GM06990 (cell line): ENCODE measurements around the gene VAPB.

ENCODE experiments used
- DNase-seq: peaks from one replicate; pipeline ENCODE4 v3.0.0-alpha.2; 2011; ENCODE audit not compliant: insufficient read length; ENCODE audit errors: extremely low read depth
- H3K27me3 ChIP-seq: replicated peaks from 2 replicates; pipeline ENCODE4 v1.6.0; 2011; ENCODE audit warnings: low read length; ENCODE audit not compliant: control insufficient read depth, insufficient read depth
- H3K36me3 ChIP-seq: 2 replicates; pipeline ENCODE4 v1.5.1; 2011; ENCODE audit warnings: low read length; ENCODE audit not compliant: control insufficient read depth, insufficient read depth
- H3K4me3 ChIP-seq: replicated peaks from 2 replicates; pipeline ENCODE4 v1.5.1; 2011; ENCODE audit warnings: low read depth, mild to moderate bottlenecking, control low read depth, low read length
- TF ChIP-seq, protein P1 (sequence below): IDR thresholded peaks from 2 replicates; pipeline ENCODE4 v1.5.1; 2011; ENCODE audit warnings: low read length, control low read depth, mild to moderate bottlenecking, inconsistent platforms; ENCODE audit not compliant: insufficient read depth, poor library complexity, severe bottlenecking

The VAPB gene

DNA sequence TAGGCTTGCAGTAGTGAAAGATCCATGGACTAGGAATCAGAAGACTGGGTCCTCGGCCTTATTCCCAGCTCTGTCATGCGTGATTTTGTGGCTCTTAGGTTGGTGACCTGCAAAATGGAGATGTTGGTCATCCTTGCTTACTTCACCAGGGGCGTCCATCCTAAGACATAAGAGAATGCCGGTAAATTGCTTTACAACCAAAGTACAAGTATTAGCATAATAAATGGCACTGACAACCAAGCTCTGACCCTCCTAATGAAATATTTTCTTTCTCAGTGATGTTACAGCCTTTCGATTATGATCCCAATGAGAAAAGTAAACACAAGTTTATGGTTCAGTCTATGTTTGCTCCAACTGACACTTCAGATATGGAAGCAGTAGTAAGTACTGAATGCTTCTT is 45.3 kb downstream of the VAPB start:
- no peak for DNase-seq
- Histone ChIP-seq H3K4me3 (no peak overlapping the region), H3K36me3 (no peaks in the 10 kb centered on the region; the same call in 1 of the 2 replicates), H3K27me3 (no peaks in the 10 kb centered on the region)
- TF ChIP-seq, protein P1, sequence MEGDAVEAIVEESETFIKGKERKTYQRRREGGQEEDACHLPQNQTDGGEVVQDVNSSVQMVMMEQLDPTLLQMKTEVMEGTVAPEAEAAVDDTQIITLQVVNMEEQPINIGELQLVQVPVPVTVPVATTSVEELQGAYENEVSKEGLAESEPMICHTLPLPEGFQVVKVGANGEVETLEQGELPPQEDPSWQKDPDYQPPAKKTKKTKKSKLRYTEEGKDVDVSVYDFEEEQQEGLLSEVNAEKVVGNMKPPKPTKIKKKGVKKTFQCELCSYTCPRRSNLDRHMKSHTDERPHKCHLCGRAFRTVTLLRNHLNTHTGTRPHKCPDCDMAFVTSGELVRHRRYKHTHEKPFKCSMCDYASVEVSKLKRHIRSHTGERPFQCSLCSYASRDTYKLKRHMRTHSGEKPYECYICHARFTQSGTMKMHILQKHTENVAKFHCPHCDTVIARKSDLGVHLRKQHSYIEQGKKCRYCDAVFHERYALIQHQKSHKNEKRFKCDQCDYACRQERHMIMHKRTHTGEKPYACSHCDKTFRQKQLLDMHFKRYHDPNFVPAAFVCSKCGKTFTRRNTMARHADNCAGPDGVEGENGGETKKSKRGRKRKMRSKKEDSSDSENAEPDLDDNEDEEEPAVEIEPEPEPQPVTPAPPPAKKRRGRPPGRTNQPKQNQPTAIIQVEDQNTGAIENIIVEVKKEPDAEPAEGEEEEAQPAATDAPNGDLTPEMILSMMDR: no peak

DNA sequence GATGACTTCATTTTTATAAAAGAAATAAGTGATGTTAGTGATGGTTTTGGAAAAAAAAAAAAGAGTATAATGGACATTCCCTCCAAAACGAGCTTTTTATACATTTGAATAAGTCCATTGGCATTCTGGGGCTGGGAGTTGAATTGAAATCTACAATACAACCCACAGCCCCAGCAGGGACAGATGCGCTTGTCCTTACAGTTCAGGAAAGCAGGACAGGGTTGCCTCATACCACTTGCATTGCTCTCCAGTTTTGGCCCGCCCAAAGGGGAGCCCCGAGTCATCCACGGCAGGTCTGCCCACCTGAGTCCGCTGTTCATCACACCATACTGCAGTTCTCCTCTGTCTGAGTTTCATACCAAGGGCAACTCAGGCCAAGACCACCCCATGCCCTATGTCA is 46.2 kb downstream of the VAPB start:
- Histone ChIP-seq H3K36me3 (no peaks in the 10 kb centered on the region; the same call in 1 of the 2 replicates), H3K4me3 (no peak overlapping the region)
- TF ChIP-seq, protein P1: no peak

DNA sequence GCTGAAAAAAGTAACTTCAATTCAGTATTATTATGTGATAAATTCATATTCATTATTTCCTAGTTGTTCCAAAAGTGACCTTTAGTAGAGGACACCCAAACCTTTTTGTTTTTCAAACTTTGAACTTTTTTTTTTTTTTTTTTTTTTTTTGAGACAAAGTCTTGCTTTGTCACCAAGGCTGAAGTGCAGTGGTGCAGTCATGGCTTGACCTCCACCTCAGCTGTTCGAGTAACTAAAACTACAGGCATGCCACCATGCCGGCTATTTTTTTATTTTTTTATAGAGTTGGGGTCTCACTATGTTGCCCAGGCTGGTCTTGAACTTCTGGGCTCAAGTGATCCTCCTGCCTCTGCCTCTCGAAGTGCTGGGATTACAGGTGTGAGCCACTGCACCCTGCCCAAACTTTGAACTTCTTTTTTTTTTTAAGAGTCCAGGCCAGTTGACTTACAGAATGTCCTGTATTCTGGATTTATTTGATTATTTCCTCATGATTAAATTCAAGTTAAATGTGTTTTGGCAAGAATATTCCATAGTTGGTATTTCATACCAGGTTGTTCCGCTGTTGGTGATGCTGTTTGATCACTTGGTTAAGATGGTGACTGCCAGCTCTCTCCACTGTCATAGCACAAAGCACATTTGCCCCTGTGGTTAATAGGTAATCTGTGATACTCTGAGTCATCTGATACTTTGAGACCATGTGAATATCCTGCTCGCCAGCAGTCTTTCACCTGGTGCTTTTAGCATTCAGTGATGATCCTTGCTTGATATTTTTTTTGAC is 48.0 kb downstream of the VAPB start:
- H3K4me3 ChIP-seq: no peak overlapping the region
- TF ChIP-seq, protein P1: no peak
- H3K36me3 ChIP-seq: peaks cover 2% of the 10 kb centered on the region; the same call in 1 of the 2 replicates
- no peak for DNase-seq
- no peaks in the 10 kb centered on the region for H3K27me3 ChIP-seq

More for the DNA sequence above, 46.2 kb downstream of the VAPB start:
- DNase-seq: no peak
- no peaks in the 10 kb centered on the region for H3K27me3 ChIP-seq

DNA sequence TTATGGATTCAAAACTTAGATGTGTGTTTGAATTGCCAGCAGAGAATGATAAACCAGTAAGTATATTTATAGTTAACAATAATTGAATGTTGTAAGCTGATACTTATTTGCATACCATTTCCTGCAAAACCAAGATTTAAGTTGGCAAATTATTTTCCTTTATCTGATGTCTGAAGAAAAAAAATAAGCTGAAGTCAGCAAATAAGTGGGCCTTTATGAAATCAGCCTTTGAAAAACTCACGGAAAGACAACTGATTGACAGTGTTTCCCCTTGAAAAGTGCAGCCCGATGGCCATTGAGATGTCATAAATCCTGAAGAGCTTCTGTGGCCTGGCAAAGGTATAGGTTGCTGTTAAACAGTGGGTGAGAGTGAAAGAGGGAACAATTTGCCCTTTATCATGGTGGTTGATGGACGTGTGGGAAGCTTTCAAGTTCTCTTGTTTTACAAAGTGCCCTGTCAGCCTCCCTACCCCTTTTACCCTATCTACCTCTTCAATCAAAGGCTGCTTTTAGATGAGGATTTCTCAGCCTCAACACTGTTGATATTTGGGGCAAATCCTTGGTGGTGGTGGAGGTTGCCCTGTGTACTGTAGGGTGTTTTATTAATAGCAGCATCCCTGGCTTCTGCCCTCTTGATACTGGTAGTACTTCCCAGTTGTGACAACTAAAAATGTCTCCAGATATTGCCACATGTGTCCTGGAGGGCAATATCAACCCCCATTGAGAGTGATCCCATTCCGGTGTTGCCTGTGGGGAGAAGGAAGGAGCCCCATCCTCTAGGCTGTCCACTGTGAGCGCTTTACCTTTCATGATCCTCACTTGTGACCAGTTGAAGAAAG is 50.2 kb downstream of the VAPB start:
- Histone ChIP-seq H3K4me3 (no peak overlapping the region), H3K36me3 (peaks cover 6% of the 10 kb centered on the region; the same call in 1 of the 2 replicates), H3K27me3 (no peaks in the 10 kb centered on the region)
- TF ChIP-seq, protein P1: no peak
- no peak for DNase-seq

DNA sequence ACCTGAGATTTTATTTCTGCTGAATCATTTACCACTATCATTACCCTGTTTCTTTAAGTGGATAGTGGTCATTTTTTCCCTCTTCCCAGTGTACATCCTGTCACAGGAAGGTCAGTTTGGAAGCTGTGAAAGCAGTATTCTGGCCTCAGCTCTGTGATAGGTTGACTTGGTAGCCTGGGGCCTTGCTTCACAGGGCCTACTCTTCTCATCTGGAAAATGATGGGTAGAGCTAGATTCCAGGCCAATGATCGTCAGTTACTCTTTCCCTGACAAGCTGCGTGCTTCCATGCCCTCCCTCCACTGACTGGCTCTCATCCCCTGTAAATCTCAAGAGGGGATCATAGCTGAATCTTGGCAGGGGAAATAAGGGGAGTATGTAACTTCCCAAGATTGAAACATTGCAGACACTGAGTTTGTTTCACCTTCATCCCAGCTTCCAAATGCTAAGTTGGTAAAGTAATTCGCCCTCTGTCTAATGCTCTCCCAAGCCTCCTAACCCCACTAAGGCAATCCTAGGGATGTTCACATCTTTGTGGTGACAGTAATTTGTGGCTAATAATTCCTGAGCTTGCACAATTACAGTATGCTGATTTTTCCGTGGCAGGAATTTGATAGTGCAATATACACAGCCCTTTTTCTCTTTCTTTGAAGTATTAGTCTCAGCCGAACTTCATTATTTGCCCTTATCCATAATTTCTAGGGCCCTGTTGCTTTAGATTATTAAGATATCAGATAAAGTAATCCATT is 51.2 kb downstream of the VAPB start:
- no peak for DNase-seq
- TF ChIP-seq, protein P1: no peak
- peaks cover 9% of the 10 kb centered on the region for H3K36me3 ChIP-seq

More for the DNA sequence above, 51.2 kb downstream of the VAPB start:
- H3K4me3 ChIP-seq: no peak overlapping the region
- H3K27me3 ChIP-seq: no peaks in the 10 kb centered on the region
